Femur (tissue), 1 donor: ENCODE results near the gene ZNF487.
"Not testable (repeated sequence)": the region's sequence is repeated elsewhere in the genome, so short reads cannot be mapped to it uniquely, and the experiment has no call there.

ENCODE experiments used
- DNase-seq: peaks from one replicate; pipeline ENCODE4 v3.0.0-alpha.2; 2017

Gene ZNF487

DNA sequence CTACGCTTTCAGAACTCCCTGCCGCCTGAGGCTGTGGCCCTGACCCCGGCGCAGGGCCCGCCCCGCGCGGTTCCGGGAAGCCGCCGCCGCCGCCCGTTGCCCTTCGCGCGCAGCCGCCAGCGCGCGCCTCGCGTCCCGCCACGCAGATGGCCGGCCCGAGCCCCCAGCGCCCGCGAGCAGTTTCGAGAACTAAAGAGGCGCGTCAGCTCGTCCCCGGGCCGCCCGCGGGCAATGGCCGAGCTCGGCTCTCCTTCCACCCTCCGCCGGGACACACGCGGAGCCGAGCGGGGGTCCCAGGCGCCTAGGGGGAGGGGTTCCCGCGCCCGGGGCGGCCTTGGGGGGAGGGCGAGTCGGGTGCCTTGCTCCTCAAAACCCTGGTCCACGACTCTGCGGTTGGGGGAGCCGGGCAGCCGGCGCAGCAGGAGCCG lies 29.7 kb upstream of the ZNF487 start:
- DNase-seq: peak; percentile 76

DNA sequence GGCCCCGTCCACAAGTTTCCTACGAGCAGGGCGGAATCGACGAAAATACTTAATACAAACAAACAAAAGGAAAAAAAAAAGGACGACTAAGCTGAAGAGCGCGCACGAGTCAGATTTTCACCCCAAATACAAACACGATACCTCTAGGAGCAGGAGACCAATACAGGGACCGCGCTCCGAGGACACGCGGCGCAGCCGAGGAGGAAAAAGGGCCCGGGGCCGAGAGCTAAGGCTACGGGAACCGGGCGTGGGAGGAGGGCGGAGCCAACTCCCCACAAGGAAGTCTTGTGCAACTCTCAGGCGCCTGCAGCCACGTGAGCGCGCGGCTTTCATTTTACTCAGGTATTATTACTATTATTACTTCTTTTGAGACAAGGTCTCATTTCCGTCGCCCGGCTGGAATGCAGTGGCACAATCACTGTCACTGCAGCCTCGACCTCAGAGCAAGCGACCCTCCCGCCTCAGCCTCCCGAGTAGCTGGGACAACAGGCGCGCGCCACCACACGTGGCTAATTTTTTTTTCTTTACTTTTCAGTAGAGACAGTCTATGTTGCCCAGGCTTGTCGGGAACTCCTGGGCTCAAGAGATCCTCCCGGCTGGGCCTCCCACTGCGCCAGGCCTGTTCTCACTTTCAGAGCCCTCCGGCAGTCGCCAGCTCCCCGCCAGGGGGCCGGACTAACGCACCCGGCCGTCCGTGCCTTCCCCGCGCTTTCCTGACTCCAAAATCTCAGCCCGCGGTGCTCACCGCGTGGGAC lies 29.2 kb upstream of the ZNF487 start:
- DNase-seq: peak; percentile 93

DNA sequence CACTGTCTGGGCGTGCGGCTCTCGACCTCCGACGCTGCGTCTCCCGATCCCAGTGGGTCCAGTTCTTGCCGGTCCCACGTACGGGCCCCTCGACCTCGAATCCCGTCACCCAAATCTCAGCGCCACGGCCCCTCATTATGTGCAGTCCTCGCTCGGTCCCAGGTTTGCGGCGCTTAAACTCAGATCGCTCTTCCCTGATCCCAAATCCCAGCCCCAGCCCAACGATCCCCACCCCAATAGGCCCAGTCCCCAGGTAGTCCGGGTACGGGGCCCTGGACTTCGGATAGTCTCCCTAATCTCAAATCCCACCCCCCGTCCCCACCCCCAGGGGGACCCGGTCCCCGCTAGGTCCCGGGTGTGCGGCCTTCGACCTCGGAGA lies 28.6 kb upstream of the ZNF487 start:
- no peak for DNase-seq

DNA sequence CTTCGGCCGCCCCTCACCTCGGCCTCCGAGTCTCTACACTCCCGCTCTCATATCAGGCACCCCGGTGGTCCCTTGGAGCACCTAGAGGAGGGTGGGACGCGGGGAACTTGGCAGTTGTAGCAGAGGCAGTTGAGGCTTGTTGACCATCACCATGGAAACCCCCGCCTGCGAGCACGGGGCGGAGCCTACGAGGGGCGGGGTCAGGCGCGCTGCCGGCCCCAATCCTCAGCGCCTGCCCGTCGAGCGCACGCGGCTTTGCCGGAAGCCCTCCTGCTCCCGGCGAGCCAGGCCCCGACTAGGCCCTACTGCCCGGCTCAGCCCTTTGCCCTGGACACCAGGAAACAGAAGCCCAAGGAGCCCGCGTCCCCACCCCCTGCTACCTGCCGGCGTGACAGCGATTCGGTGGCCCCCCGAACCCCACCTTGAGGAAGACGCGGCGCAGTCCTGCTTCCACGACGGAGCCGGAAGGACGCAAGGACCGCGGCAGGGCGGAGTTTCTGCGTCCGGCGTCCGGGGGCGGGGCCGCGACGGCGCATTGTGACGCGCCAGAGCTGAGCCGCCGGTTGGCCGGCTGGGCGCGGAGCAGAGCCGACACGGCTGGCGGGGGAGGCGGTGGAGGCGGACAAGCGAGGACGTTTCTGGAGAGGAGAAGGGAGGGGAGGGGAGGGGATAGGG lies 28.1 kb upstream of the ZNF487 start, which contains the start of gene HNRNPF:
Gene HNRNPF, minus strand, starts transcription at position 477 of the 675 bp plus-strand sequence. CDS start 21,302 bp downstream, outside the sequence.
- peak; percentile 97 for DNase-seq

DNA sequence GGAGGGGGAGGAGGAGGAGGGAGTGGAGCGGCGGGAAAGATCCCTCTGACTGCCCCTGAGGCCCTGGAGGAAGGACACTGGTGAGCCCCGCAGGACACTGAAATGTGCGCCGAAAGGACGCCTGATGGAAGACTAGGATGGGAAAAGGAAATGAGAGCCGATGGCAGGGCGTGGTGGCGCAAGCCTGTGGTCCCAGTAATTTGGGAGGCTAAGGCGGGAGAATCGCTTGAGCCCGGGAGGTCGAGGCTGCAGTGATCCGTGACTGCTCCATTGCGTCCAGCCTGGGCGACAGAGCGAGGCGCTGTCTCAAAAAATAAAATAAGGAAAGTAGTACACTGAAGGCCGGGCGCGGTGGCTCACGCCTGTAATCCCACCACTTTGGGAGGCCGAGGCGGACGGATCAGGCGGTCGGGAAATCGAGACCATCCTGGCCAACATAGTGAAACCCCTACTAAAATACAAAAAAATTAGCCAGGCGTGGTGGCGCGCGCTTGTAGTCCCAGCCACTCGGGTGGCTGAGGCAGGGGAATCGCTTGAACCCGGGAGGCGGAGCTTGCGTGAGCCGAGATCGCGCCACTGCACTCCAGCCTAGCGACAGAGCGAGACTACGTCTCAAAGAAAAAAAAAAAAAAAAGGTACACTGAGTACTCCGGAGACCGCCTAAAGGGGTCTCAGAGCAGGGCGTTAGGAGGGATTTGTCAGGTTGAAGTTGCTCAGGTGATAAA lies 27.4 kb upstream of the ZNF487 start:
- DNase-seq: no peak

DNA sequence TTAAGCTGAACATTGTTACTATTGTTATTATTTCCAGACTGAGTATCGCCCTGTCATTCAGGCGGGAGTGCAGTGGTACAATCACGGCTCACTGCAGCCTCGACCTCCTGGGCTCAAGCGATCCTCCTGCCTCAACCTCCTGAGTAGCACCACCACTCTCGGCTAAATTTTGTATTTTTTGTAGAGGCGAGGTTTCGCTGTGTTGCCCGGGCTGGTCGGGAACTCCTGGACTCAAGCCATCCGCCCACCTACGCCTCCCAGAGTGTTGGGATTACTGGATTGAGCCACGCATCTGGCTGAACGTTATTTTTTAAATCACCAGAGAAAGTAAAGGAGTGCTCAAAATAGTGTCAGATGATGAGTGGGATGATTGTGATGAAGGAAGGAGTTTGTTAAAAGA lies 26.6 kb upstream of the ZNF487 start:
- DNase-seq: no peak

DNA sequence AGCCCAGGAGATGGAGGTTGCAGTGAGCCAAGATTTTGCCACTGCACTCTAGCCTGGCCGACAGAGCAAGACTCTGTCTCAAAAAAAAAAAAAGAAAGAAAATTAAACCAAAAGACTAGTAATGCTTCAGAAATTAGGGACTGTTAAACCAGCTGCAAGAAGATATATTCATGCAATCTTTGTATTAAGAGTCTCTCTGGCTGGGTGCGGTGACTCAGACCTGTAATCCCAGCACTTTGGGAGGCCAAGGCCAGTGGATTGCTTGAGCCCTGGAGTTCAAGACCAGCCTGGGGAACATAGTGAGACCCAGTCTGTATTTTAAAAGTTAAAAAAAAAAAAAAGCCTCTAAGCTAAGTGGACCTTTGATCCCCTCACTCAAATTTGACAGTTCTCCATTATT lies 25.4 kb upstream of the ZNF487 start:
- no peak for DNase-seq

DNA sequence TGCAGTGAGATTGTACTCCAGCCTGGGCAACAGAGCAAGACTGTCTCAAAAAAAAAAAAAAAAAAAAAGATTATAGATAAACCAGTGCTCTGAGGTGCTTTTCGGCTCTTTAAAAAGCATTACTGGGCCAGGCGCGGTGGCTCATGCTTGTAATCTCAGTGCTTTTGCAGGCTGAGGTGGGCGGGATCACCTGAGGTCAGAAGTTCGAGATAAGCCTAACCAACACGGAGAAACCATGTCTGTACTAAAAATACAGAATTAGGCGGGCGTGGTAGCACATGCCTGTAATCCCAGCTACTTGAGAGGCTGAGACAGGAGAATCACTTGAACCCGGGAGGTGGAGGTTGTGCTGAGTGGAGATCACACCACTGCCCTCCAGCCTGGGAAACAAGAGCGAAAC lies 21.4 kb upstream of the ZNF487 start:
- no peak for DNase-seq

DNA sequence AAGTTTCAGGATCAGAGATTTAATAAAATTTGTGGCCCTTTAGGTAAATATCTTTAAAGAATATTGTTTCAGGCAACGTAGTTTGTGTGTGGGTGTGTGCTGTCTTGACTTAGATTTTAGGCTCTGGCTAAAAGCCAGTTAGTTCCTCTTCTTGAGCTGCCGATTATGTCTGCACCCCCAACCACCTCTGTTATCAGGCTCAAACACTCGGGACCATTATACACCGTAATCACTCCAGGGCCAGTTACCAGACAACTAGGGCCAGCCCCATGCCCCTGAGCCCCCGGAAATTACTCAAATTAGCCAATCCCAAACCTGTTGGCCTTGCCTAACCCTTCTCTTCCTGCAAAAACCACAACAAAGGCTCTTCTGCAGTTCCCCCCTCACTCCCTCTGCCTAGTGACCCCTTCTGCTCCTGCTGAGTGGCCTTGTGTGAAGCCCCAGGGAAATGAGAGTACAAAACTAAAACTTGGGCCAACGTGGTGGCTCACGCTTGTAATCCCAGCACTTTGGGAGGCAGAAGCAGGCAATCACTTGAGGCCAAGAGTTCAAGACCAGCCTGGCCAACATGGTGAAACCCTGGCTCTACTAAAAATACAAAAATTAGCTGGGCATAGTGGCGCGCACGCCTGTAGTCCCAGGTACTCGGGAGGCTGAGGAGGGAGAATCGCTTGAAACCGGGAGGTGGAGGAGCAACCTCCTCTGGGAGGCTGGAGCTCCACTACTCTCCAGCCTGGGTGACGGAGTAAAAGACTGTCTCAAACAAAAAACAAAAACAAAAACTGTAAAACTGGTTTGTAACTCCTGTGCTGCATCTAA lies 18.8 kb upstream of the ZNF487 start:
- DNase-seq: peak; percentile 67

DNA sequence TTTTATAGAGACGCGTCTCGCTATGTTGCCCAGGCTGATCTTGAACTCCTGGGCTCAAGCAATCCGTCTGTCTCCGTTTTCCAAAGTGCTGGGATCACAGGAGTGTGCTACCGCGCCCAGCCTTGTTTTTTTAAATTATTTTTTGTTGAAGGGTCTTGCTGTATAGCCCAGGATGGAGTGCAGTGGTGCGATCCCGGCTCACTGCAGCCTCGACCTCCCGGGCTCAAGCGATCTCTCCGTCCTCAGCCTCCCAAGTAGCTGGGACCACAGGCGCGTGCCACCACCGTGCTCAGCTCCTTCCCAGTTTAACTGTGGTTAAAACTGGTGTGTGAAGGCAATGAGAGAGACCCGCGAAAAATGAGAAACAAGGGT lies 16.9 kb upstream of the ZNF487 start:
- no peak for DNase-seq

DNA sequence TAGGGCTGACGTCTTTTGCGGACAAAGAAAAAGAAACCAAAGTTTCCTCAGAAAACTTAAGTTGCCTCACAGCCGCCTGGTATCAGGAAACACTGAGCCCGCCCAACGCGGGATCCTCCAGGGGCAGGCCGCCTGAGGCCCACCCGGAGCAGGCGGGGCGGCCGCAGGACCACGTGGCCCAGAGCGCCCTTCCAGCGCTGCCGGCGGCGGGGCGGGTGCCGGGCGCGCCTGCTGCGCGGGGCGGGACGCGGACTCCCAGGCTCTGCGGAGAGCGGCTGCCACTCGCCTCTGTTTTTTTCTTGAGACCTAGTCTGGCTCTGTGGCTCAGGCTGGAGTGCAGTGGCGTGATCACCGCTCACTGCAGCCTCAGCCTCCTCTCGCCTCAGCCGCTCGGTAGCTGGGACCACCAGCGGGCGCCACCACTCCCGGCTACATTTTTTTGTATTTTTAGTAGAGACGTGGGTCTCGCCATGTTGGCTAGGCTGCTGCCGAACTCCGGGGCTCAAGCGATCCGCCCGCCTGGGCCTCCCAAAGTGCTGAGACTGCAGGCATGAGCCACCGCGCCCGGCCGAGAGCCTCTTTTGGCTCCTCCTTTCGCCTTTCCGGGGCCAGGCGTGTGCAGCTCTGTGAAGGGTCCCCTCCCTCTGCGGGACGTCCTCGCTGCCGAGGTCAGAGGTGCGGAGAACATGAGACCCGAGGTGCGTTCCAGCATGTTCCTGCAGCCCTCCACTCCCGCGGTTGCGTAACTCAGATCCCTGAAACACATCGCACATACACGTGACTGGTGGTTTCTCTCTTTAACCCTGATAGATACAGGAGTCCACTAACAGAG lies 16.3 kb upstream of the ZNF487 start:
- DNase-seq: peak; percentile 94

DNA sequence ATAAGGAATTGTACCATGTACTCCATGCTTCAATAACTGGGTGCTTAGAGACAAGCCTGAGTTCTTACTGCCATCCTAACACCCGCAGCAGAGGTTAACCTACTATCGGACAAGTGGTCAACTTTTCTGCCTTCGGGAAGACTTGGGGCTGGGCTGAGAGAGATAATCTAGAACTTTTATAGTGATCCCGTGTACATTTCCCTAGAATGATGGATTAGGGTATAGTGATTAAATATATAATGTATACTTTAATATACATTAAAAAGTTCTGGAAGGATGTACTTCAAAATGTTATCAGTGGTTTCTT lies 15.8 kb upstream of the ZNF487 start:
- no peak for DNase-seq

DNA sequence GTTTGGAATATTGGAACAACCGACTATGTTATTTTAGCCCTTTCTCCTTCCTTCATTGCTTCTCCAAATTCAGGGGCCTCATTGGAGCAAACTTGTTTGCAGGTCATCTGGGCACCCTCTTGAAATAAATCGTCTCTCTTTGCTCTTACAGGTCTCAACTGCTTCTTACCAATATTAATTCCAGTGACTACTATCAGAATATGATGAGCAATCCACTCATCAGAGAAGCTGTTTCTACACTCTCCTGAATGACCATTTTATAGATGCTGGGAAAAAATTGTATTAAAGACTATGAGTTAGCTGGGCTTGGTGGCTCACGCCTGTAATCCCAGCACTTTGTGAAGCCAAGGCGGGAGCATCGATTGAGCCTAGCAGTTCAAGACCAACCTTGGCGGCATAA lies 15.4 kb upstream of the ZNF487 start:
- no peak for DNase-seq

DNA sequence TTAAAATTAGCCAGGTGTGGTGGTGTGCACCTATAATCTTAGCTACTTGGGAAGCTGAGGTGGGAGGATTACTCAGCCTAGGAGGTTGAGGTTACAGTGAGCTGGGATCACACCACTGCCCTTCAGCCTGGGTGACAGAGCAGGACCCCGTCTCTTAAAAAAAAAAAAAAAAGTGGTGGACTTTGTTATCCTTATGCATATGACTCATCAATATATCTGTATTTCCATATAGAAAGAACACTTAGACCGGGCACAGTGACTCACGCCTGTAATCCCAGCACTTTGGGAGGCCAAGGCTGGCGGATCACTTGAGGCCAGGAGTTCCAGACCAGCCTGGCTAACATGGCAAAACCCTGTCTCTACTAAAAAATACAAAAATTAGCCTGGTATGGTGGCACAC lies 15.0 kb upstream of the ZNF487 start:
- DNase-seq: not testable (repeated sequence)

DNA sequence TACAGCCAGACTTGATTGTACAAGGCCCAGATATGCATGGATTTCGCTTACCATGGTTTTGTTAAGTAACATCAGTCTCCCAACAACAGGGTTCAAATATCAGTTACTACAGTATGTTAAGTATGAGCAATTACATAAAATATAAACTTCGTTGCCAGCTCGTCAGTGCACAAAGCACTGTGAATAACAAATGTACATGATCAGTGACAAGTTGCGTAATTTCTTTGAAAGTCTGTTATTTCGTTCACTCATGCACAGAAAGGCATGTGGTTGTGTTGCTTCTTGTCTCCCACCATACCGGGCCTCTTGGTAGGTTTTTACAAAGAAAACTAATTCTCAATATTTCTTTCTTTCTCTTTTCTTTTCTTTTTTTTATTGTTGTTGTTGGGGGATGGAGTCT lies 12.5 kb upstream of the ZNF487 start:
- DNase-seq: no peak

DNA sequence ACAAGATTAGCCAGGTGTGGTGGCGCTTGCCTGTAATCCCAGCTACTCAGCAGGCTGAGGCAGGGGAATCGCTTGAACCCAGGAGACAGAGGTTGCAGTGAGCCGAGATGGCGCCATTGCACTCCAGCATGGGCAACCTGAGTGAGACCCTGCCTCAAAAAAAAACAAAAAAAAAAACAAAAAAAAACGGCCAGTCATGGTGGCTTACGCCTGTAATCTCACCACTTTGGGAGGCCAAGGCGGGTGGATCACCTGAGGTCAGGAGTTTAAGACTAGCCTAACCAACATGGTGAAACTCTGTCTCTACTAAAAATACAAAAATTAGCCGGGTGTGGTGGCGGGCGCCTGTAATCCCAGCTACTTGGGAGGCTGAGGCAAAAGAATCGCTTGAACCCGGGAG lies 10.4 kb upstream of the ZNF487 start:
- DNase-seq: not testable (repeated sequence)

DNA sequence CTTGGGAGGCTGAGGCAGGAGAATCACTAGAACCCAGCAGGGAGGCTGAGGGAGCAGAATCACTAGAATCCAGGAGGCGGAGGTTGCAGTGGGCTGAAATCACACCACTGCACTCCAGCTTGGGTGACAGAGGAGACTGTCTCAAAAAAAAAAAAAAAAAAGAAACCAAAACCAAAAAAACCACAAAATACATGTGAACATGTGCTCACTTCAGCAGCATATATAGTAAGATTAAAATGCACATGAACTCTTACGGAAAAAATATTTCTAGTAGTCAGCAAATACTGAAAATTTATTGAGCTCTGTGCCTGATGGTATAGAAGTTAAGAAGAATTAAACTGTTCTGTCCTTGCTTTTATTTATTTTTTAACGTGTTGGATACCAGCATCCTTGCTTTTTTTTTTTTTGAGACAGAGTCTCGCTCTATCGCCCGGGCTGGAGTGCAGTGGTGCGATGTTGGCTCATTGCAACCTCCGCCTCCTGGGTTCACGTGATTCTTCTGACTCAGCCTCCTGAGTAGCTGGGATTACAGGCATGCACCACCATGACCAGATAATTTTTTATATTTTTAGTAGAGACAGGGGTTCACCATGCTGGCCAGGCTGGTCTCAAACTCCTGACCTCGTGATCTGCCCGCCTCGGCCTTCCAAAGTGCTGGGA lies 9.6 kb upstream of the ZNF487 start:
- DNase-seq: no peak

DNA sequence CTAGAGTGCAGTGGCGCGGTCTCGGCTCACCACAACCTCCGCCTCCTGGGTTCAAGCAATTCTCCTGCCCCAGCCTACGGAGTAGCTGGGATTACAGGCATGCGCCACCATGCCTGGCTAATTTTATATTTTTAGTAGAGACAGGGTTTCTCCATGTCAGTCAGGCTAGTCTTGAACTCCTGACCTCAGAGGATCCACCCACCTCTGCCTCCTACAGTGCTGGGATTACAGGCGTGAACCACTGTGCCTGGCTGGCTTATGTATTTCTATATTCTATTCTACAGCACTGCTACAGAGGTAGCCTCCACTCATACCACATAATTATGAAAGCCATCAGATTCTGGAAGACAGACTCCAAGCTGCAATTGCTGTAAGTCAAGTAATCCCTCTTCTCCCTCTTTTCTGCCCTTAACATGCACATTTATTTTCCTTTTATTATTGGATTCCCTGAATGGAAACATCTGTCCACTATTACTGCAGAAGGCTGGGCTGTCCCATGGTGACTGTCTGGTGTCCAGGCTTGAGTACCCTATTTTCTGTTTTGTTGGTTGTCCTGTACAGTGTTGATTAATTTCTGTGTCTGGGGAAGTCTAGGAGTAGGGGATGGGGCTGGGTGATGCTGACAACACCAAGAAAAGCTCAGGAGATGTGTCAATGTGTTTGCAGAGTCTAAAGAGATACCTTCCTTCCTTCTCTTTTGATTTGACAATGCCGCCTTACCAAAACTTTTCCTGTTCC lies 5.8 kb upstream of the ZNF487 start:
- no peak for DNase-seq

DNA sequence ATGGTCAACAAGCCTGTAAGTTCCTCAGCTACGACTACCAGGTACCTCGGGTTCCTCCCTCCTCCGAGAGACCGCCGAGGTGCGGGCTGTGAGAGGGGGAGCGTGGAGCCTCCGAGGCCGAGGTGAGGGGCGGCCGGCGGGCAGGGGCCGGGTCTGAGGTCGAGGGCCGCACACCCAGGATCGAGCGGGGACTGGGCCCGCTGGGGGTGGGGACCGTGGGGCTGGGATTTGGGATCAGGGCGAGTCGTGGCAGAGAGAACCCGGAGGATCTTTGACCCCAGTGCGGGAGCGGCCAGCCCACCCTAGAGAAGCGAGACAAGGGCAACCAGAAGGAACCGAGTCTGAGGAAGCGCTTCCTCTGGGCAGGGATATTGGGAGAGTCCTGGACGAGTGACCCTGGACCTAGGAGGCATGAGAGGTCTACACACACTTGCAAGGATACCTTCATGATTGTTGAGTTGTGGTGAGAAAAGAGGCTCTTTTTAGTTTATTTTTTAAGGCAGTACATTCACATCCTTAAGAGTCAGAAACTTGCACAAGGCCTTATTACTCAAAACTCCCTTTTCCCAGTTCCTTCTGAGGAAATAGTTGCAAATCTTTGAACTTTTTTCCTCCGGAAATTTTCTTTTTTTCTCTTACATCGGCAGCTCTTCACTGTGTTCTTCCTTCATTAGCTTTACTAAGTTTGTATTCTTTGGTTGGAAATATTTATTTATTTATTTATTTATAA lies 395 bp downstream of the ZNF487 start:
- no peak for DNase-seq

DNA sequence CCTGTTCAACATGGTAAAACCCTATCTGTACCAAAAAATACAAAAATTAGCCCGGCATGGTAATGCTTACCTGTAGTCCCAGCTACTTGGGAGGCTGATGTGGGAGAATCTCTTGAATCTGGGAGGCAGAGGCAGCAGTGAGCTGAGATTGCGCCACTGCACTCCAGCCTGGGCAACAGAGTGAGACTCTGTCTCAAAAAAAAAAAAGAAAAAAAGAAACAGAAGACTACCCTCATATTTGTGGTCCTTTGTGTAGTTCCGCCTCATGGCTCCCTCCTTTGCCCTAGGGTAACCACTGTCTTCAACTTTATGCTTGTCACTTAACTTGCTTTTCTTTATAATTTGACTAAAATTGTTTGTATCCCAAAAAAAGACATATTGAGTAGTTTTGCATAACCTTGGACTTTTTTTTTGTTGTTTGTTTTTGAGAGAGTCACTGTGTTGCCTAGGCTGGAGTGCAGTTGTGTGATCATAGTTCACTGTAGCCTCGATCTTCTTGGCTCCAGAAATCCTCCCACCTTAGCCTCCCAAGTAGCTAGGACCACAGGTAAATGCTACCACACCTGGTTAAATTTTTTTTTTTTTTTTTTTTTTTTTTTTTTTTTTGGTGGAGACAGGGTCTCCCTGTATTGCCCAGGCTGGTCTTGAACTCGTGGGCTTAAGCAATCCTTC lies 3.7 kb downstream of the ZNF487 start:
- no peak for DNase-seq
